SU-DHL-6 (cell line): ENCODE results near the gene SFT2D3.

Source experiments
- H2AFZ ChIP-seq: fragments of 200-600 bp; sonication (generic); 2 replicates; pipeline ENCODE4 v1.6.1; 2014; ENCODE audit warnings: low read depth, mild to moderate bottlenecking, moderate library complexity, mixed read lengths, antibody characterized with exemption, low read length; ENCODE audit not compliant: severe bottlenecking
- H3F3A ChIP-seq: fragments of 200-600 bp; shearing (Covaris generic); 2 replicates; pipeline ENCODE4 v1.6.0; 2016; ENCODE audit warnings: antibody characterized with exemption, mild to moderate bottlenecking; ENCODE audit not compliant: insufficient read depth
- H3K27ac ChIP-seq: fragments of 200-600 bp; sonication (generic); 2 replicates; pipeline ENCODE4 v1.5.1; 2016; ENCODE audit warnings: low read depth, mild to moderate bottlenecking, low read length, moderate library complexity, mixed read lengths
- H3K27me3 ChIP-seq: fragments of 200-600 bp; sonication (generic), shearing (Covaris generic); 2 replicates; pipeline ENCODE4 v1.6.0; 2014; ENCODE audit warnings: mild to moderate bottlenecking, low read length
- H3K36me3 ChIP-seq: fragments of 200-600 bp; sonication (generic); 2 replicates; pipeline ENCODE4 v1.6.1; 2014; ENCODE audit warnings: mild to moderate bottlenecking, low read length, mixed read lengths
- H3K4me2 ChIP-seq: fragments of 300-600, 200-600 bp; shearing (Covaris generic), sonication (generic); 2 replicates; pipeline ENCODE4 v1.6.0; 2014; ENCODE audit warnings: low read length, low read depth, mild to moderate bottlenecking; ENCODE audit not compliant: poor library complexity, severe bottlenecking
- H3K4me3 ChIP-seq: fragments of 200-600 bp; sonication (generic); 2 replicates; pipeline ENCODE4 v1.5.1; 2014; ENCODE audit warnings: antibody characterized with exemption, low read length, mild to moderate bottlenecking, mixed read lengths; ENCODE audit not compliant: insufficient read depth, poor library complexity, severe bottlenecking
- H3K79me2 ChIP-seq: fragments of 200-600 bp; sonication (generic); 2 replicates; pipeline ENCODE4 v1.6.1; 2014; ENCODE audit warnings: mild to moderate bottlenecking, low read length, moderate library complexity; ENCODE audit not compliant: insufficient read depth
- H3K9ac ChIP-seq: fragments of 200-600 bp; sonication (generic); 2 replicates; pipeline ENCODE4 v1.7.0; 2014; ENCODE audit warnings: mild to moderate bottlenecking, low read length
- H3K9me2 ChIP-seq: fragments of 200-600 bp; sonication (generic); replicated peaks from 2 replicates; pipeline ENCODE4 v1.6.1; 2014; ENCODE audit warnings: low read length; ENCODE audit not compliant: insufficient read depth
- H3K9me3 ChIP-seq: fragments of 200-600 bp; sonication (generic); 2 replicates; pipeline ENCODE4 v1.6.1; 2014; ENCODE audit warnings: low read length, mixed read lengths; ENCODE audit not compliant: insufficient read depth
- H4K20me1 ChIP-seq: fragments of 200-600 bp; sonication (generic); 2 replicates; pipeline ENCODE4 v1.6.1; 2014; ENCODE audit warnings: low read depth, mild to moderate bottlenecking, antibody characterized with exemption, low read length, moderate library complexity, mixed read lengths
- CTCF ChIP-seq: fragments of 200-600 bp; sonication (generic); IDR thresholded peaks from one replicate; pipeline ENCODE4 v1.5.1; 2017; ENCODE audit warnings: antibody characterized with exemption, mild to moderate bottlenecking, low read length, moderate library complexity; ENCODE audit not compliant: insufficient read depth, poor library complexity, severe bottlenecking
- EZH2phosphoT487 ChIP-seq: fragments of 200-600 bp; sonication (generic), shearing (Covaris generic); conservative IDR thresholded peaks from 2 replicates; pipeline ENCODE4 v1.6.1; 2018; ENCODE audit warnings: mild to moderate bottlenecking, antibody characterized with exemption, low read length, moderate library complexity, mixed read lengths

The SFT2D3 gene

GRCh38 chr2:127681288-127681804 is 20.0 kb upstream of the SFT2D3 start:
- Histone ChIP-seq H3K27ac (no peak overlapping the region), H3K9me3 (no peaks in the 10 kb centered on the region), H3K36me3 (no peaks in the 10 kb centered on the region), H3K4me2 (no peak overlapping the region), H3F3A (no peaks in the 10 kb centered on the region), H2AFZ (no peak overlapping the region), H3K27me3 (no peaks in the 10 kb centered on the region), H3K9me2 (no peaks in the 10 kb centered on the region), H3K79me2 (no peaks in the 10 kb centered on the region), H3K4me3 (no peak overlapping the region), H4K20me1 (no peaks in the 10 kb centered on the region), H3K9ac (no peak overlapping the region)
- no peak for TF ChIP-seq EZH2phosphoT487
- no peak for TF ChIP-seq CTCF

- no peaks in the 10 kb centered on the region for H4K20me1 ChIP-seq
- no peaks in the 10 kb centered on the region for H3K36me3 ChIP-seq
- H3K9me3 ChIP-seq, result no peaks in the 10 kb centered on the region
- no peaks in the 10 kb centered on the region for H3K9me2 ChIP-seq
- H2AFZ ChIP-seq, result no peak overlapping the region
- no peak overlapping the region for H3K27ac ChIP-seq
- no peaks in the 10 kb centered on the region for H3F3A ChIP-seq
- no peak overlapping the region for H3K4me3 ChIP-seq
- no peak overlapping the region for H3K9ac ChIP-seq
- TF ChIP-seq CTCF (no peak), EZH2phosphoT487 (no peak)
- H3K27me3 ChIP-seq, result no peaks in the 10 kb centered on the region
- H3K79me2 ChIP-seq, result no peaks in the 10 kb centered on the region
- H3K4me2 ChIP-seq, result no peak overlapping the region
Measured at GRCh38 chr2:127681976-127682857, 19.1 kb upstream of the SFT2D3 start.

- no peaks in the 10 kb centered on the region for H3K36me3 ChIP-seq
- H3K27ac ChIP-seq, result no peak overlapping the region
- H2AFZ ChIP-seq, result no peak overlapping the region
- no peak overlapping the region for H3K4me3 ChIP-seq
- TF ChIP-seq CTCF (no peak), EZH2phosphoT487 (no peak)
- H3K9ac ChIP-seq, result no peak overlapping the region
- H3K9me2 ChIP-seq, result no peaks in the 10 kb centered on the region
- no peaks in the 10 kb centered on the region for H3K27me3 ChIP-seq
- H4K20me1 ChIP-seq, result no peaks in the 10 kb centered on the region
- H3F3A ChIP-seq, result no peaks in the 10 kb centered on the region
- H3K79me2 ChIP-seq, result no peaks in the 10 kb centered on the region
- H3K9me3 ChIP-seq, result no peaks in the 10 kb centered on the region
- no peak overlapping the region for H3K4me2 ChIP-seq
Measured at GRCh38 chr2:127683056-127683455, 18.2 kb upstream of the SFT2D3 start.
